SK-N-SH treated with all-trans-retinoic acid at 6 μM for 48 hours (cell line): ENCODE measurements around the gene TGFBR2.

Source experiments
- ARNTL ChIP-seq: fragments of 450-650 bp; formaldehyde crosslinking; IDR thresholded peaks from 2 replicates; pipeline ENCODE4 v1.5.0; 2020; ENCODE audit warnings: low read depth, mild to moderate bottlenecking, moderate library complexity, borderline replicate concordance
- GLIS3 ChIP-seq: fragments of 250-450 bp; sonication (Bioruptor Pico); IDR thresholded peaks from 2 replicates; pipeline ENCODE4 v1.5.0; 2020; ENCODE audit warnings: mild to moderate bottlenecking, moderate library complexity
- RARB ChIP-seq: fragments of 250-450 bp; sonication (Bioruptor Pico); IDR thresholded peaks from 2 replicates; pipeline ENCODE4 v1.8.0; 2021; ENCODE audit warnings: mild to moderate bottlenecking, moderate library complexity
- ZFP30 ChIP-seq: fragments of 450-650 bp; formaldehyde crosslinking; IDR thresholded peaks from 2 replicates; pipeline ENCODE4 v1.5.0; 2022; ENCODE audit warnings: mild to moderate bottlenecking, moderate library complexity
- TF ChIP-seq, protein P1 (sequence below): fragments of 250-450 bp; sonication (Bioruptor Pico); IDR thresholded peaks from 2 replicates; pipeline ENCODE4 v1.8.0; 2020; ENCODE audit warnings: mild to moderate bottlenecking, moderate library complexity, borderline replicate concordance
- TF ChIP-seq, protein P2 (sequence below): fragments of 250-450 bp; sonication (Bioruptor Pico); IDR thresholded peaks from 2 replicates; pipeline ENCODE4 v1.8.0; 2021; ENCODE audit warnings: low read depth, mild to moderate bottlenecking, moderate library complexity, borderline replicate concordance

DNA sequence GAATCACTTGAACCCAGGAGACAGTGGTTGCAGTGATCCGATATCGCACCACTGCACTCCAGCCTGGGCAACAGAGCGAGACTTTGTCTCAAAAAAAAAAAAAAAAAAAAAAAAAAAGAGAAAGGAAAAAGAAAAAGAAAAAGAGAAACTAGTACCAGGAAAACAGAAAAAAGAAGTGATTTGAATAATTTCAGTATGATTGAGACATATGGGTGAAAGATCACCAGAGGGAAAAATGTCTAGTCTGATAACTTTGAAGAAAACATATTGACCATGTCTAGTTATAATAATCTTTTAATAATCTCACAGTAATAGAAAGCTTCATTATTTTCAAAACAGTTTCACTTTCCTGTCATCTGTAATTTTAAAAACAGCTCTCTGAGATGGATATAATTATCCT lies 16.4 kb downstream of the TGFBR2 start:
- TF ChIP-seq ZFP30 (CRISPR knock-in tag) (no peak), RARB (CRISPR knock-in tag) (no peak), GLIS3 (CRISPR knock-in tag) (no peak), ARNTL (CRISPR knock-in tag) (no peak)
- TF ChIP-seq, protein P1, sequence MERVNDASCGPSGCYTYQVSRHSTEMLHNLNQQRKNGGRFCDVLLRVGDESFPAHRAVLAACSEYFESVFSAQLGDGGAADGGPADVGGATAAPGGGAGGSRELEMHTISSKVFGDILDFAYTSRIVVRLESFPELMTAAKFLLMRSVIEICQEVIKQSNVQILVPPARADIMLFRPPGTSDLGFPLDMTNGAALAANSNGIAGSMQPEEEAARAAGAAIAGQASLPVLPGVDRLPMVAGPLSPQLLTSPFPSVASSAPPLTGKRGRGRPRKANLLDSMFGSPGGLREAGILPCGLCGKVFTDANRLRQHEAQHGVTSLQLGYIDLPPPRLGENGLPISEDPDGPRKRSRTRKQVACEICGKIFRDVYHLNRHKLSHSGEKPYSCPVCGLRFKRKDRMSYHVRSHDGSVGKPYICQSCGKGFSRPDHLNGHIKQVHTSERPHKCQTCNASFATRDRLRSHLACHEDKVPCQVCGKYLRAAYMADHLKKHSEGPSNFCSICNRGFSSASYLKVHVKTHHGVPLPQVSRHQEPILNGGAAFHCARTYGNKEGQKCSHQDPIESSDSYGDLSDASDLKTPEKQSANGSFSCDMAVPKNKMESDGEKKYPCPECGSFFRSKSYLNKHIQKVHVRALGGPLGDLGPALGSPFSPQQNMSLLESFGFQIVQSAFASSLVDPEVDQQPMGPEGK (CRISPR knock-in tag) = no peak
- TF ChIP-seq, protein P2, sequence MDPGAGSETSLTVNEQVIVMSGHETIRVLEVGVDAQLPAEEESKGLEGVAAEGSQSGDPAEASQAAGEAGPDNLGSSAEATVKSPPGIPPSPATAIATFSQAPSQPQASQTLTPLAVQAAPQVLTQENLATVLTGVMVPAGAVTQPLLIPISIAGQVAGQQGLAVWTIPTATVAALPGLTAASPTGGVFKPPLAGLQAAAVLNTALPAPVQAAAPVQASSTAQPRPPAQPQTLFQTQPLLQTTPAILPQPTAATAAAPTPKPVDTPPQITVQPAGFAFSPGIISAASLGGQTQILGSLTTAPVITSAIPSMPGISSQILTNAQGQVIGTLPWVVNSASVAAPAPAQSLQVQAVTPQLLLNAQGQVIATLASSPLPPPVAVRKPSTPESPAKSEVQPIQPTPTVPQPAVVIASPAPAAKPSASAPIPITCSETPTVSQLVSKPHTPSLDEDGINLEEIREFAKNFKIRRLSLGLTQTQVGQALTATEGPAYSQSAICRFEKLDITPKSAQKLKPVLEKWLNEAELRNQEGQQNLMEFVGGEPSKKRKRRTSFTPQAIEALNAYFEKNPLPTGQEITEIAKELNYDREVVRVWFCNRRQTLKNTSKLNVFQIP (CRISPR knock-in tag) = no peak
